ENCODE data around the gene IZUMO2. TPM values are rescaled to one million over a fixed set of nuclear protein-coding genes. Genes with fewer than 3 reads are reported as not detected.

IZUMO2 gene
- total and polyA plus RNA-seq, 10 of the 15 experiments (the other 5 are each of a cell fraction or from before 2014, with no cell fraction given), result not detected

DNA sequence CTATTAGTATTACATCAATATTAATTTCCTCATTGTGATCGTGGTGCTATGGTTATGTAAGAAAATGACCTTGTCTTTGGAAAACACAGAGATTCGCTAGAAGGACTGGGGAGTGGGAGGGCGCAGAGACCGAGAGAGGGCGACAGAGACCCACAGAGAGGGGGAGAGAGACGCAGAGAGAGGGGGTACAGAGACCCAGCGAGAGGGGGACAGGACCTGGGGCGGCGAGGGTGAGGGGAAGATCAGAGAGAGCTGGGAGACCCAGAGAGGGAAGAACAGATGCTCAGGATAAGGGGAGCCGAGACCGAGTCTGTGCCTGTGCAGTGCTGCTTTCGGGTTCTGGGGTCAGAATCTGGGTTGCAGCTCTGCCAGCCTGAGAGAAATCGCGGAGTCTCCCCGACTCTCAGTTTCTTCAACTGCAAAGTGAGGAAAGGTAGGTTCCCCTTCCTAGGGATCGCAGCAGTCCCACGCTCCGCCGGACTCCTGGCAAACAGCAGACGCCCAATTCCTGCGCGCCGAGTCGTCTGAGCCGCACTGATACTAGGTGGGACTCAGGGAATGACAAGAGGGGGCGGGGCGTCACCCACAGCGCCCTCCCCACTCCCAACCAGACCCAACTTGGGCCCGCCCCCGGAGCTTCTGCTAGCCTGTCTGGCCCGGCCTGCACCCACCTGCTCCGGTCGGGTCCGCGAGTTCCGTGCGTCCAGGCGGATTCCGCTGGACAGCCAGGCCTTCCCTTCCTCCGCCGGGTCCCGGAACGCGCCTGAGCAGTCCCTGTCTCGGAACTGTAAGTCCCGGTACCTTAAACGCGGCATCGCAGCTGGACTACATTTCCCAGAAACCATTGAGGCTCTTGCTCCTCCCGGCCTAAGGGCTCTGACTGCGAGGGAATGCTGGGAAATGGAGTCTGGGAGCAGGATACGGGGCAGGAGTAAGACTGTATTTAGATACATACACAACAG lies 15.3 kb downstream of the IZUMO2 start (continued):
- TF ChIP-seq KAT2A (conservative IDR thresholded peaks at IDR 0.05; ENCODE audit: control insufficient read depth, low read depth, low read length), result no peak
- TF ChIP-seq HDAC6 (IDR thresholded peaks at IDR 0.05; ENCODE audit: unreplicated experiment), result no peak
- TF ChIP-seq CBX5 (IDR thresholded peaks at IDR 0.05; ENCODE audit: low read depth), result no peak
- TF ChIP-seq TCF3 (IDR thresholded peaks at IDR 0.05; ENCODE audit: borderline replicate concordance, insufficient read depth, low read depth, low read length), result no peak
- TF ChIP-seq, protein P1, sequence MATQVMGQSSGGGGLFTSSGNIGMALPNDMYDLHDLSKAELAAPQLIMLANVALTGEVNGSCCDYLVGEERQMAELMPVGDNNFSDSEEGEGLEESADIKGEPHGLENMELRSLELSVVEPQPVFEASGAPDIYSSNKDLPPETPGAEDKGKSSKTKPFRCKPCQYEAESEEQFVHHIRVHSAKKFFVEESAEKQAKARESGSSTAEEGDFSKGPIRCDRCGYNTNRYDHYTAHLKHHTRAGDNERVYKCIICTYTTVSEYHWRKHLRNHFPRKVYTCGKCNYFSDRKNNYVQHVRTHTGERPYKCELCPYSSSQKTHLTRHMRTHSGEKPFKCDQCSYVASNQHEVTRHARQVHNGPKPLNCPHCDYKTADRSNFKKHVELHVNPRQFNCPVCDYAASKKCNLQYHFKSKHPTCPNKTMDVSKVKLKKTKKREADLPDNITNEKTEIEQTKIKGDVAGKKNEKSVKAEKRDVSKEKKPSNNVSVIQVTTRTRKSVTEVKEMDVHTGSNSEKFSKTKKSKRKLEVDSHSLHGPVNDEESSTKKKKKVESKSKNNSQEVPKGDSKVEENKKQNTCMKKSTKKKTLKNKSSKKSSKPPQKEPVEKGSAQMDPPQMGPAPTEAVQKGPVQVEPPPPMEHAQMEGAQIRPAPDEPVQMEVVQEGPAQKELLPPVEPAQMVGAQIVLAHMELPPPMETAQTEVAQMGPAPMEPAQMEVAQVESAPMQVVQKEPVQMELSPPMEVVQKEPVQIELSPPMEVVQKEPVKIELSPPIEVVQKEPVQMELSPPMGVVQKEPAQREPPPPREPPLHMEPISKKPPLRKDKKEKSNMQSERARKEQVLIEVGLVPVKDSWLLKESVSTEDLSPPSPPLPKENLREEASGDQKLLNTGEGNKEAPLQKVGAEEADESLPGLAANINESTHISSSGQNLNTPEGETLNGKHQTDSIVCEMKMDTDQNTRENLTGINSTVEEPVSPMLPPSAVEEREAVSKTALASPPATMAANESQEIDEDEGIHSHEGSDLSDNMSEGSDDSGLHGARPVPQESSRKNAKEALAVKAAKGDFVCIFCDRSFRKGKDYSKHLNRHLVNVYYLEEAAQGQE (IDR thresholded peaks at IDR 0.05; ENCODE audit: low read depth, low read length), result no peak
- TF ChIP-seq ASH2L (IDR thresholded peaks at IDR 0.05; ENCODE audit: borderline replicate concordance, low read depth), result no peak
- TF ChIP-seq RCOR1 (conservative IDR thresholded peaks at IDR 0.05; ENCODE audit: low read depth, low read length), result no peak
- TF ChIP-seq RAD21 (IDR thresholded peaks at IDR 0.05; ENCODE audit: insufficient read depth, low read depth, low read length), result peak; percentile 44
- no peak for TF ChIP-seq STAT3 (IDR thresholded peaks at IDR 0.05; ENCODE audit: low read depth, low read length)
- peak; percentile 94 for TF ChIP-seq HCFC1 (IDR thresholded peaks at IDR 0.05; ENCODE audit: low read length)
- no peak for TF ChIP-seq PML (IDR thresholded peaks at IDR 0.05; ENCODE audit: low read length)
- no peak for TF ChIP-seq RFX5 (IDR thresholded peaks at IDR 0.05; ENCODE audit: low read depth, low read length)
- TF ChIP-seq DPF2 (IDR thresholded peaks at IDR 0.05), result no peak
- TF ChIP-seq SUPT20H (IDR thresholded peaks at IDR 0.05; ENCODE audit: borderline replicate concordance, control insufficient read depth, low read depth, low read length), result no peak
- no peak for TF ChIP-seq POLR2A (IDR thresholded peaks at IDR 0.05; ENCODE audit: low read depth, low read length)
- peak; percentile 84 for TF ChIP-seq IKZF1 (conservative IDR thresholded peaks at IDR 0.05)
- no peak for TF ChIP-seq USF1 (IDR thresholded peaks at IDR 0.05; ENCODE audit: borderline replicate concordance, extremely low read length, insufficient read depth, low read depth, low read length)
- no peak for TF ChIP-seq IRF5 (IDR thresholded peaks at IDR 0.05; ENCODE audit: borderline replicate concordance)
- no peak for TF ChIP-seq POLR2AphosphoS2 (IDR thresholded peaks at IDR 0.05; ENCODE audit: low read depth, low read length)
- TF ChIP-seq, protein P2, sequence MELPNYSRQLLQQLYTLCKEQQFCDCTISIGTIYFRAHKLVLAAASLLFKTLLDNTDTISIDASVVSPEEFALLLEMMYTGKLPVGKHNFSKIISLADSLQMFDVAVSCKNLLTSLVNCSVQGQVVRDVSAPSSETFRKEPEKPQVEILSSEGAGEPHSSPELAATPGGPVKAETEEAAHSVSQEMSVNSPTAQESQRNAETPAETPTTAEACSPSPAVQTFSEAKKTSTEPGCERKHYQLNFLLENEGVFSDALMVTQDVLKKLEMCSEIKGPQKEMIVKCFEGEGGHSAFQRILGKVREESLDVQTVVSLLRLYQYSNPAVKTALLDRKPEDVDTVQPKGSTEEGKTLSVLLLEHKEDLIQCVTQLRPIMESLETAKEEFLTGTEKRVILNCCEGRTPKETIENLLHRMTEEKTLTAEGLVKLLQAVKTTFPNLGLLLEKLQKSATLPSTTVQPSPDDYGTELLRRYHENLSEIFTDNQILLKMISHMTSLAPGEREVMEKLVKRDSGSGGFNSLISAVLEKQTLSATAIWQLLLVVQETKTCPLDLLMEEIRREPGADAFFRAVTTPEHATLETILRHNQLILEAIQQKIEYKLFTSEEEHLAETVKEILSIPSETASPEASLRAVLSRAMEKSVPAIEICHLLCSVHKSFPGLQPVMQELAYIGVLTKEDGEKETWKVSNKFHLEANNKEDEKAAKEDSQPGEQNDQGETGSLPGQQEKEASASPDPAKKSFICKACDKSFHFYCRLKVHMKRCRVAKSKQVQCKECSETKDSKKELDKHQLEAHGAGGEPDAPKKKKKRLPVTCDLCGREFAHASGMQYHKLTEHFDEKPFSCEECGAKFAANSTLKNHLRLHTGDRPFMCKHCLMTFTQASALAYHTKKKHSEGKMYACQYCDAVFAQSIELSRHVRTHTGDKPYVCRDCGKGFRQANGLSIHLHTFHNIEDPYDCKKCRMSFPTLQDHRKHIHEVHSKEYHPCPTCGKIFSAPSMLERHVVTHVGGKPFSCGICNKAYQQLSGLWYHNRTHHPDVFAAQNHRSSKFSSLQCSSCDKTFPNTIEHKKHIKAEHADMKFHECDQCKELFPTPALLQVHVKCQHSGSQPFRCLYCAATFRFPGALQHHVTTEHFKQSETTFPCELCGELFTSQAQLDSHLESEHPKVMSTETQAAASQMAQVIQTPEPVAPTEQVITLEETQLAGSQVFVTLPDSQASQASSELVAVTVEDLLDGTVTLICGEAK (IDR thresholded peaks at IDR 0.05; ENCODE audit: borderline replicate concordance), result no peak

Data from GM12878 (cell line).